Sigmoid colon (tissue), 7 donors: ENCODE data around the gene ZSCAN1. TPM values are rescaled to one million over a fixed set of nuclear protein-coding genes. Genes with fewer than 3 reads are reported as not detected.
A peak's percentile ranks its signal among the peaks of the same experiment; 100 is the strongest.

Experiments
- DNase-seq: peaks from one replicate; pipeline ENCODE4 v3.0.0-alpha.2; 2019
- H3K27ac ChIP-seq, 4 donors: fragments of 200-600 bp; sonication (generic); one replicate each; pipeline ENCODE4 v1.5.1; 2016 to 2019; ENCODE audit warnings: mild to moderate bottlenecking in 1 of 4
- H3K27me3 ChIP-seq, 3 donors: fragments of 200-600 bp; sonication (generic); one replicate each; pipeline ENCODE4 v1.5.1; 2019; ENCODE audit warnings: mild to moderate bottlenecking in 1 of 3
- H3K36me3 ChIP-seq, 4 donors: fragments of 200-600 bp; sonication (generic); one replicate each; pipeline ENCODE4 v1.5.1; 2016 to 2019
- H3K4me1 ChIP-seq, 4 donors: fragments of 200-600 bp; sonication (generic); one replicate each; pipeline ENCODE4 v1.5.1; 2017 to 2019
- H3K4me3 ChIP-seq, 4 donors: fragments of 200-600 bp; sonication (generic); one replicate each; pipeline ENCODE4 v1.5.1; 2017 to 2019; ENCODE audit warnings: mild to moderate bottlenecking in 2 of 4, moderate library complexity in 1 of 4
- H3K9me3 ChIP-seq, 4 donors: fragments of 200-600 bp in 3 of 4; sonication (generic) in 3 of 4; one replicate each; pipeline versions ENCODE4 v1.5.1 to v1.6.1; 2013 to 2019
- CTCF ChIP-seq, 4 experiments: fragments of 450-650 bp in 3 of 4; fragments of 200-600 bp in 1 of 4; IDR thresholded peaks; one replicate each; pipeline ENCODE4 v1.5.1; 2016 to 2019; ENCODE audit warnings: antibody characterized with exemption in 4 of 4, mild to moderate bottlenecking in 3 of 4, moderate library complexity in 2 of 4
- EP300 ChIP-seq, 4 donors: sonication (generic); formaldehyde crosslinking; IDR thresholded peaks; one replicate each; pipeline ENCODE4 v1.6.1; 2017; ENCODE audit warnings: antibody characterized with exemption in 4 of 4
- POLR2A ChIP-seq, 2 donors: fragments of 450-650 bp; IDR thresholded peaks; one replicate each; pipeline ENCODE4 v1.6.1; 2016; ENCODE audit warnings: antibody characterized with exemption in 2 of 2, mild to moderate bottlenecking in 2 of 2, moderate library complexity in 2 of 2
- POLR2AphosphoS5 ChIP-seq, 4 donors: sonication (generic); formaldehyde crosslinking; IDR thresholded peaks; one replicate each; pipeline ENCODE4 v1.6.1; 2017; ENCODE audit warnings: antibody characterized with exemption in 4 of 4
- WGBS, 2 donors: extraction: QIAGEN DNeasy Blood & Tissue Kit; methylation state at CpG; one replicate each; pipeline ENCODE4 v1.1.7; 2013; 5-methylcytosine and 5-hydroxymethylcytosine counted together
- intact Hi-C: fragments of 100-400 bp; cut with DNase I; formaldehyde crosslinking; loops from one replicate; pipeline ENCODE4 v1.15.1; 2023
- polyA plus RNA-seq, 3 donors: library from polyadenylated mRNA; stranded (reverse); fragments of 200-250 nt; gene quantifications; one replicate each; pipeline ENCODE4 v1.2.3, GENCODE V29; 2013
- total RNA-seq, 4 donors: library from RNA; depleted of rRNA; stranded (reverse); fragments of >200 nt; gene quantifications; one replicate each; pipeline ENCODE4 v1.1.0, GENCODE V29; 2016
- donor health status: healthy with polysubstance abuse.
- donor health status: Bipolar disorder and iron deficiency.
- donor health status: healthy.

The ZSCAN1 gene
- total and polyA plus RNA-seq, 7 donors, result 0.10 TPM; not detected in 6

DNA sequence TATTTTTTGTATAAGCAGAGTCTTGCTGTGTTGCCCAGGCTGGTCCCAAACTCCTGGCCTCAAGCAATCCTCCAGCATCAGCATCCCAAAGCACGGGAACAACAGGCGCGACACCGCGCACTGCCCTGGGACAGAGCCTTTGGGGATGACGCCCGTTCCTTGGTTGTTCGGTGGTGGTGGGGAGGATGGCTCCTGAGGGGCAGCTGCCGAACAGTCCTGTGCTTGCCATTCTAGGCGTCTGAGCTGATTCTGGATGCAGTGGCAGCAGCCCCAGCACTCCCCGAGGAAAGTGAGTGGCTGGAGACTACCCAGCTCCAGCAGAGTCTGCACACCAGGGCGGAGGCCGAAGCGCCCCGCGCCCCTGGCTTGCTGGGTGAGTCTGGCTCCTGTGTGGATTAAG is 18.4 kb downstream of the ZSCAN1 start:
- DNase-seq, result no peak
- Histone ChIP-seq H3K27me3 (peaks cover 0 to 3% (median 0%) of the 10 kb centered on the region in 3 donors), H3K27ac (no peak overlapping the region), H3K4me1 (no peaks in the 10 kb centered on the region), H3K9me3 (peaks cover 0 to 10% (median 8%) of the 10 kb centered on the region in 4 donors), H3K36me3 (no peaks in the 10 kb centered on the region), H3K4me3 (no peak overlapping the region)
- WGBS, 2 donors, result 96 to 97% methylated on average over 16 of the region's 16 CpGs
- intact Hi-C loops, result no loop called here
- TF ChIP-seq EP300 (IDR thresholded peaks at IDR 0.05), result no peak
- TF ChIP-seq POLR2AphosphoS5 (IDR thresholded peaks at IDR 0.05), result no peak
- no peak for TF ChIP-seq POLR2A (IDR thresholded peaks at IDR 0.05)
- no peak for TF ChIP-seq CTCF (IDR thresholded peaks at IDR 0.05)

GRCh38 chr19:58053480-58054156 is 19.8 kb downstream of the ZSCAN1 start:
- intact Hi-C loops, result no loop called here
- no peak for TF ChIP-seq EP300 (IDR thresholded peaks at IDR 0.05)
- no peak for TF ChIP-seq POLR2AphosphoS5 (IDR thresholded peaks at IDR 0.05)
- Histone ChIP-seq H3K4me1 (peaks cover 0 to under 1% (median 0%) of the 10 kb centered on the region in 4 donors), H3K4me3 (no peak overlapping the region), H3K9me3 (peaks cover 0 to 16% (median 5%) of the 10 kb centered on the region in 4 donors), H3K27me3 (peaks cover 0 to 3% (median 0%) of the 10 kb centered on the region in 3 donors), H3K36me3 (no peaks in the 10 kb centered on the region), H3K27ac (no peak overlapping the region)
- 92 to 93% methylated on average over 30 of the region's 30 CpGs for WGBS, 2 donors
- DNase-seq, result no peak

DNA sequence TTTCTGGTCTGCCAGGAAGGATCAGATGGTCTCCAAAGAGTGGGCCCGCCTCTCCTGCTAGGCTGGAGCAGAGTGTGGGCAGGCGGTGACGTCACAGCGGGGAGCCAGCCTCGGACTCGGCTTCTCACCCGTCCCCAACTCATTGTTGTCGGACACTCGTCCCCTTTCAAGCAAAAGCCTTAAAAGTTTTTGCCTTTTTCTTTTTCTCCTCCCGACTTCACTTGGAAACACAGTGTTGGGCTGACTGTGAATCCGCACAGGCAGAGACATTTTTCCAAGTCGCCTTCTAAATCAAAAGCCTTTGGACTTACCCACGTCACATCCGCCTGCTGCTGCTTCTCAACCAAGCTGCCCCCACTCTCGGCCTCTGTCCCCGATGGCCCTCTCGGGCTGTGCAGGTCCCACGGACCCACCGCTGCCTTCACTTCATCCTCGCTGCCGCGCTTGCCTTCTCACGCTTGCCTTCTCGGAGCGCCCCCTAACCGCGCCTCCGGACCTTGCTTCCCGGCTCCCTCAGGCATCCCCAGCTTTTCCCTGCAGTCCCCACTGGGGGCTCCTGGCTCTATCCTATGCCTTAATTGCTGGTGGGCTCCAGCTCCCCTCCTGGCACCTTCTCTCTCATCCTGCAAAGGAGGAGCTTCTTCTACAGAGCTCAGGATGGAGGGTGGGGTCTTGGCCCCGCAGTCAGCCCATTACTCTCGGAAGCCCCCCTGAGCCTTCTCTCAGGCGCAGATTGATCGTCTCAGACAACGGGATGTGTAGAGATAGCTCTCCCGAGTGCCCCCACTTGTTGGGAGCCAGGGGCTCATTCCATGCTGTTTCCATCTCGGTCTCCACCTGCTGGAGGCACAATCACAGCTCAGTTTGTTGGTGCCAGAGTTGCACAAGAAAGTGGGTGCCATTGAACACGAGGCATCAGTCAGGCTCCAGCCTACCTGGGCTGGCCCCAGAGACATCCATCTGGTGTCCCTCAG is 21.4 kb downstream of the ZSCAN1 start:
- Histone ChIP-seq H3K27ac (peak overlapping the region; percentile 7 to 68 (median 46)), H3K27me3 (peaks cover 0 to 3% (median 0%) of the 10 kb centered on the region in 3 donors), H3K4me1 (peaks cover 0 to 12% (median 3%) of the 10 kb centered on the region in 4 donors), H3K9me3 (peaks cover 0 to 7% (median 0%) of the 10 kb centered on the region in 4 donors), H3K36me3 (no peaks in the 10 kb centered on the region), H3K4me3 (peak overlapping the region; percentile 16 to 38 (median 30))
- no peak for DNase-seq
- 45 to 53% methylated on average over 37 of the region's 37 CpGs for WGBS, 2 donors
- intact Hi-C loops, result loop anchor here (5.0 kb wide), 1 partner anchor 53 kb away; the partner anchor contains the start of gene ZNF606
- TF ChIP-seq POLR2A (IDR thresholded peaks at IDR 0.05) (no peak), CTCF (IDR thresholded peaks at IDR 0.05) (no peak), EP300 (IDR thresholded peaks at IDR 0.05) (no peak), POLR2AphosphoS5 (IDR thresholded peaks at IDR 0.05) (no peak)

DNA sequence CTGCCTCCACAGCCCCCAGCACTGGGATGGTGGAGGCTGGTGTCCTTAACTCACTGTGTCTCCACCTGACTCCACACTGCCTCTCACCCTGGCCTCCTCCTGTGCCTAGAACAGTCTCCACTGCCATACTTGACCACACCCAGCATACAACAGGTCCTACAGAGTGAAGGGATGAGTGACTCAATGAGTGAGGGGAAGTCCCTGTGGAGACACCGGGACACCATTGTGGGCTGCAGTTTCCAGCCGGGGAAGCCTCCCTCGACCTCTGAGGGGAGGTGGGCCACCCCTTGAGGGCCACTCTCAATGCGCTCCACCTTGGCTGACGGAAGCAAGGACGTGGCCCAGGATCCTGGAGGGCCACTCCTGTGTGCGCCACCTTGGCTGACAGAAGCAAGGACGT is 22.4 kb downstream of the ZSCAN1 start:
- H3K4me1 ChIP-seq, result peaks cover 0 to 12% (median 4%) of the 10 kb centered on the region in 4 donors
- no peak for DNase-seq
- peaks cover 0 to 2% (median 0%) of the 10 kb centered on the region in 4 donors for H3K36me3 ChIP-seq
- H3K9me3 ChIP-seq, result peaks cover 0 to 11% (median 0%) of the 10 kb centered on the region in 4 donors
- 81 to 85% methylated on average over 7 to 8 of the region's 8 CpGs for WGBS, 2 donors
- H3K4me3 ChIP-seq, result no peak overlapping the region
- TF ChIP-seq POLR2A (IDR thresholded peaks at IDR 0.05) (no peak), EP300 (IDR thresholded peaks at IDR 0.05) (no peak), POLR2AphosphoS5 (IDR thresholded peaks at IDR 0.05) (no peak), CTCF (IDR thresholded peaks at IDR 0.05) (no peak)
- peaks cover 0 to 3% (median 0%) of the 10 kb centered on the region in 3 donors for H3K27me3 ChIP-seq
- H3K27ac ChIP-seq, result no peak overlapping the region
- intact Hi-C loops, result loop anchor here (5.0 kb wide), 1 partner anchor 54 kb away; the partner anchor contains the start of gene ZNF606
